Measurements from ENCODE around the gene ST6GAL1.

ST6GAL1 gene

GRCh38 chr3:187024536-187025226 is 94.4 kb downstream of the ST6GAL1 start:
- TF ChIP-seq, protein P1, sequence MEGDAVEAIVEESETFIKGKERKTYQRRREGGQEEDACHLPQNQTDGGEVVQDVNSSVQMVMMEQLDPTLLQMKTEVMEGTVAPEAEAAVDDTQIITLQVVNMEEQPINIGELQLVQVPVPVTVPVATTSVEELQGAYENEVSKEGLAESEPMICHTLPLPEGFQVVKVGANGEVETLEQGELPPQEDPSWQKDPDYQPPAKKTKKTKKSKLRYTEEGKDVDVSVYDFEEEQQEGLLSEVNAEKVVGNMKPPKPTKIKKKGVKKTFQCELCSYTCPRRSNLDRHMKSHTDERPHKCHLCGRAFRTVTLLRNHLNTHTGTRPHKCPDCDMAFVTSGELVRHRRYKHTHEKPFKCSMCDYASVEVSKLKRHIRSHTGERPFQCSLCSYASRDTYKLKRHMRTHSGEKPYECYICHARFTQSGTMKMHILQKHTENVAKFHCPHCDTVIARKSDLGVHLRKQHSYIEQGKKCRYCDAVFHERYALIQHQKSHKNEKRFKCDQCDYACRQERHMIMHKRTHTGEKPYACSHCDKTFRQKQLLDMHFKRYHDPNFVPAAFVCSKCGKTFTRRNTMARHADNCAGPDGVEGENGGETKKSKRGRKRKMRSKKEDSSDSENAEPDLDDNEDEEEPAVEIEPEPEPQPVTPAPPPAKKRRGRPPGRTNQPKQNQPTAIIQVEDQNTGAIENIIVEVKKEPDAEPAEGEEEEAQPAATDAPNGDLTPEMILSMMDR (IDR thresholded peaks at IDR 0.05) = no peak

DNA sequence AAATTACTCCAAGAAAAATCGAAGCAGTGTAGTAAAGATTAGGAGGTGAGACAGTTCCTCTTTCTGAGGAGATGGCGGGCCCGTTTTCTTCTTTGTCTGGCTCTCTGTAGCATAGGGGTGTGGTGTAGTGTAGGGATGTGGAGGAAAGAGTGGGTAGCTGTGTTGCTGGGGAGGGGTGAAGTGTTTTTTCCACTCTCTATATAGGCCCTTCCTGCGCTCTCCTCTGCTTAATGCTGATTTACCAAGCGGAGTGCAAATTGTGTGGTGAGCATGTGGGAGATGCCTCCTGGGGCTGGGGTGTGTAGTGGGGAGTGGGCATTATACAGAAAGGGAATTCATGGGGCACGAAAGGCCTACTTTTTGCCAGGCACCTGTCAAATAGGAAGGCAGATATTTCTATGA is 94.9 kb downstream of the ST6GAL1 start:
- TF ChIP-seq, protein P1 (IDR thresholded peaks at IDR 0.05) = no peak

GRCh38 chr3:187025656-187026316 is 95.5 kb downstream of the ST6GAL1 start:
- TF ChIP-seq, protein P1 (IDR thresholded peaks at IDR 0.05) = no peak

DNA sequence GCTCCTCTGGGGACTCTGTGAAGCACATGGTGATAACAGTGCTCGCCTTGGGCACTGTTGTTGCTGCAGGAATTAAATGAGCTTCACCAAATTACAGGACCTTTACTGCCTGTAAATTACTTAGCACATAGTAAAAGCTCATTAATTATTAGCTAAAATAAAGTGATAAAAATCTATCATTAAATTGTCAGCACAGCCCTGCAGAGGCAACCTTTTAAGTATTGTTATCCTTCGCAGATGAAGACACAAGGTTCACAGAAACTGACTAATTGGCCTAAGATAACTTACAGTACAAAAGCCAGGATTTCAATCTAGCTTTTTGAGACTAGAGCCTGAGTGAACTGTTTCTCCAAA is 96.0 kb downstream of the ST6GAL1 start:
- TF ChIP-seq, protein P1 (IDR thresholded peaks at IDR 0.05) = no peak

DNA sequence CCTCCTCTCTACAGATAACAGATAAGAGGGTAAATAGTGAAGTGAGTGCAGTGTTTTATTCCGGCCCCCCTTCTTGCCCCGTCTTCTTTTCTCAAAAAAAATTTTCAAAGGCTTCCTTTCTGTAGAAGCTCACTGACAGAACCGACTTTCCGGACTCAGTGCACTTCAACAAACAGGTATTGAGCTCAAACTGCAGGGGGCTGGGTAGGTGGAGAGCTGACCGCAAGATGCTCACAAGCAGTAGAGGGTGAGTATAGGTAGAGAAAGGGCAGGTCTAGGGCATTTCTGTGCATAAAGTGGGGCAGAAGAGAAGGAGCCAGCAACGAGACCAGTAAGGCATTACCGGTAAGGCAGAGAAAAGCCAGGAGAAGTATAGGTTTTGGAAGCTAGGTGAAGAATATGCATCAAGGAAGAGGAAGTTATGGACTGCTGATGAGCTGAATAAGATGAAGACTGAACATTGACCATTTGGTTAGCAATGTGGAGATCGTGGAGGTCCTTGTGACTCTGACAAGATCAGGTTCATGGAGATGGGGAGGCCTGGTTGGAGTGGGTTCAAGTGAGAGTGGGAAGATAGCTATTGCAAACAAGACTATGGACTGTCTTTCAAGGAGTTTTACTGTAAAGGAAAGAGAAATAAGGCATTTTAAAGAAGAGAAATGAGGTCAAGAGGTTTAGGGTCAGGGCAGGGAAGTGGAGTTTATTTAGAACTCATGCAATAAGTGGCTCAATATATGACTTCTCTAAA is 97.4 kb downstream of the ST6GAL1 start:
- TF ChIP-seq, protein P1 (IDR thresholded peaks at IDR 0.05) = no peak

GRCh38 chr3:187031934-187032333 is 101.6 kb downstream of the ST6GAL1 start:
- TF ChIP-seq, protein P1 (IDR thresholded peaks at IDR 0.05) = no peak

DNA sequence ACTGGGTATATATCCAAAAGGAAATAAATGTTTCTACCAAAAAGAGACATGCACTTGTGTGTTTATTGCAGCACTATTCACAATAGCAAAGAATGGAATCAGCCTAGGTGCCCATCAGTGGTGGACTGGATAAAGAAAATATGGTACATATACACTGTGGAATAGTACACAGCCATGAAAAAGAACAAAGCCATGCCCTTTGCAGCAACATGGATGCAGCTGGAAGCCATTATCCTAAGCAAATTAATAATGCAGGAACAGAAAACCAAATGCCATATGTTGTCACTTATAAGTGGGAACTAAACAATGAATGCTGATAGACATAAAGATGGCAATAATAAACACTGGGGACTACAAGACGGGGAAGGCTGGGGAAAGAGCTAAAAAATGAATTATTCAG is 106.1 kb downstream of the ST6GAL1 start:
- TF ChIP-seq, protein P1 (IDR thresholded peaks at IDR 0.05) = no peak

Measured in LNCAP (cell line).